Measurements from ENCODE around the gene KIF16B. TPM values are rescaled to one million over a fixed set of nuclear protein-coding genes. Genes with fewer than 3 reads are reported as not detected.

KIF16B gene
- total and polyA plus RNA-seq, 2 of the 8 experiments (the other 6 are each of a cell fraction or from before 2014, with no cell fraction given), result 3.0 to 9.2 TPM

DNA sequence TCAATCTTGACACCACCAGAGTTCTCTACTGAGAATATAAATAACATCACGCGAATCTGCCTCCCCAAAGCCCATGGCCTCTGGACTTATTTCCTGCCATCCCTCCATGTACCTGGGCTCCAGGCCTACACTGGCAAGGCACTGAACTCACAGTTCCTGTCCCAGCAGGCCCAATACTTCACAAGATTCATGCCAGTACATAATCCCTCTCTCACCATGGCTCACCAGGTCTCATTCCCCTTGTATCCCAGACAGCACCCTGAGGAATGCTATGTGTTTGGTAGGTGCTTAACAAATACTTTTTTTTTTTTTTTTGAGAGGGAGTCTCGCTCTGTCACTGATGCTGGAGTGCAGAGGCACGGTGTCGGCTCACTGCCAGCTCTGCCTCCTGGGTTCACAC is 1.9 kb downstream of the KIF16B start:
- no peak overlapping the region for H2AFZ ChIP-seq (ENCODE audit: low read length)
- ChIA-PET CTCF (ENCODE audit: partially characterized antibody) (no interaction called here), POLR2A (ENCODE audit: partially characterized antibody) (no interaction called here)
- H3K27me3 ChIP-seq (replicated peaks in 1 of 4; ENCODE audit: control insufficient read depth in 3 of 4, extremely low read depth in 1 of 4, insufficient read depth in 3 of 4, low read length in 3 of 4), result no peaks in the 10 kb centered on the region
- no peak overlapping the region for H3K56ac ChIP-seq (replicated peaks; ENCODE audit: insufficient read length, low read depth, low read length)
- H2BK12ac ChIP-seq (ENCODE audit: low read depth, low read length), result no peak overlapping the region
- no peak overlapping the region for H2BK120ac ChIP-seq (replicated peaks; ENCODE audit: low read depth, low read length)
- H4K91ac ChIP-seq (replicated peaks; ENCODE audit: insufficient read length, low read length), result no peak overlapping the region
- H3K9ac ChIP-seq (replicated peaks in 1 of 4; ENCODE audit: extremely low read depth in 1 of 4, low read depth in 3 of 4, low read length in 3 of 4), result no peak overlapping the region
- no peak overlapping the region for H2AK5ac ChIP-seq (ENCODE audit: low read depth, low read length)
- H3K4me2 ChIP-seq (ENCODE audit: insufficient read depth in 1 of 2, low read depth in 2 of 2, low read length in 2 of 2), result no peak overlapping the region
- no peak overlapping the region for H3K27ac ChIP-seq (ENCODE audit: low read depth, low read length)
- no peak overlapping the region for H3K4ac ChIP-seq (replicated peaks; ENCODE audit: insufficient read length, low read depth, low read length)
- peaks cover 0 to 7% (median 3%) of the 10 kb centered on the region in 4 experiments; a peak in 2 of 7 replicates for H3K4me1 ChIP-seq (replicated peaks in 1 of 4; ENCODE audit: control insufficient read depth in 3 of 4, insufficient read depth in 4 of 4, low read length in 3 of 4)
- H3K79me2 ChIP-seq (ENCODE audit: control insufficient read depth in 1 of 2, insufficient read depth in 2 of 2, low read length in 2 of 2), result peaks cover 0 to 5% of the 10 kb centered on the region in 2 experiments; a peak in 2 of 4 replicates
- H3K18ac ChIP-seq (ENCODE audit: extremely low read depth, low read length), result no peak overlapping the region
- no peak for DNase-seq (ENCODE audit: low read depth in 1 of 2, low spot score in 2 of 2)
- H3K23ac ChIP-seq (ENCODE audit: insufficient read length), result no peak overlapping the region
- no peak overlapping the region for H3K14ac ChIP-seq (ENCODE audit: insufficient read length)
- no peaks in the 10 kb centered on the region; a peak in 1 of 8 replicates for H3K36me3 ChIP-seq (ENCODE audit: control insufficient read depth in 2 of 4, insufficient read depth in 4 of 4, low read length in 3 of 4)
- H3K79me1 ChIP-seq (ENCODE audit: low read depth, low read length), result no peaks in the 10 kb centered on the region; the same call in 1 of the 2 replicates
- no peak overlapping the region for H3K4me3 ChIP-seq (ENCODE audit: extremely low read depth in 1 of 4, insufficient read depth in 2 of 4, low read depth in 3 of 4, low read length in 4 of 4)
- no peak overlapping the region for H2BK5ac ChIP-seq (ENCODE audit: low read depth, low read length)
- no peak overlapping the region for H2BK15ac ChIP-seq (ENCODE audit: low read length)
- peaks cover 10% of the 10 kb centered on the region for H3K23me2 ChIP-seq (ENCODE audit: low read depth, low read length)
- no peak overlapping the region for H4K5ac ChIP-seq (ENCODE audit: insufficient read length, low read depth, low read length)
- no peaks in the 10 kb centered on the region for H4K20me1 ChIP-seq (replicated peaks in 1 of 2; ENCODE audit: control insufficient read depth in 1 of 2, insufficient read depth in 2 of 2, low read length in 2 of 2)
- TF ChIP-seq CBX5 (IDR thresholded peaks at IDR 0.05; ENCODE audit: low read depth, low read length), result no peak
- no peak for TF ChIP-seq BACH1 (IDR thresholded peaks at IDR 0.05; ENCODE audit: low read length)
- TF ChIP-seq ATF2 (IDR thresholded peaks at IDR 0.05; ENCODE audit: low read length), result no peak
- no peak for TF ChIP-seq CBX8 (IDR thresholded peaks at IDR 0.05; ENCODE audit: borderline replicate concordance, low read depth, low read length)
- no peak for TF ChIP-seq SP1 (IDR thresholded peaks at IDR 0.05; ENCODE audit: low read depth, low read length)
- no peak for TF ChIP-seq CHD1 (IDR thresholded peaks at IDR 0.05; ENCODE audit: low read depth, low read length)
- TF ChIP-seq HDAC6 (IDR thresholded peaks at IDR 0.05; ENCODE audit: low read depth, low read length), result no peak
- TF ChIP-seq CREB1 (IDR thresholded peaks at IDR 0.05), result no peak
- no peak for TF ChIP-seq SUZ12 (IDR thresholded peaks at IDR 0.05; ENCODE audit: low read length)
- no peak for TF ChIP-seq RBBP5 (IDR thresholded peaks at IDR 0.05; ENCODE audit: borderline replicate concordance, low read depth, low read length)
- TF ChIP-seq E2F6 (IDR thresholded peaks at IDR 0.05), result no peak
- FAIRE-seq, result no peak
- WGBS, 2 experiments (ENCODE audit: extremely low coverage in 1 of 2, insufficient coverage in 1 of 2, insufficient read length in 1 of 2, insufficient replicate concordance in 2 of 2, low coverage in 1 of 2, low lambda C conversion rate in 2 of 2, missing lambda C conversion rate in 1 of 2), result 87% methylated on average over 5 of the region's 5 CpGs; no CpG with 5 or more reads in 1 of the 2 experiments
- no peak overlapping the region for H4K8ac ChIP-seq (ENCODE audit: extremely low read depth, insufficient read depth, low read length)
- H3K9me3 ChIP-seq (ENCODE audit: insufficient read depth in 2 of 2, low read depth in 1 of 2, low read length in 1 of 2), result no peaks in the 10 kb centered on the region
- no peak overlapping the region for H2BK20ac ChIP-seq (ENCODE audit: low read length)

Data from H1 (cell line).